ENCODE measurements around the gene SWAP70.

SWAP70 gene

DNA sequence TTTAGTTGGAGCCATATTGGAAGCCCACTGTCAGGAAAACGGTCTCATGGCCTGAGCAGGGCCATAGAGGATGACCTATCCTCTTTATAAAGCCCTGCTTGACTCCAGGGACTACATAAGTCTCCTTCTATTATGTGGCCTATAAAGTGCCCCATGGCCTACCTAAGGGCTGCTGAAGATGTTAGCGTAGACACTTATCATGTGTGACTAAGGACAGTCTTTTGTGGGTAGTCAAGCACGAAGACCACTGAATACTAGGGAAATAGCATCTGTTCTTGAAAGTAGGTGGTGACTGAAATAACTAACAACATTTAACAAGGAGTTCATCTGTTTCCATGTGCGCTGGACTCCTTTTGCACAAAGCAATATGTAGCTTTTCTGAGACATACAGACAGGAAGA lies 117.1 kb downstream of the SWAP70 start:
- no peak for DNase-seq

DNA sequence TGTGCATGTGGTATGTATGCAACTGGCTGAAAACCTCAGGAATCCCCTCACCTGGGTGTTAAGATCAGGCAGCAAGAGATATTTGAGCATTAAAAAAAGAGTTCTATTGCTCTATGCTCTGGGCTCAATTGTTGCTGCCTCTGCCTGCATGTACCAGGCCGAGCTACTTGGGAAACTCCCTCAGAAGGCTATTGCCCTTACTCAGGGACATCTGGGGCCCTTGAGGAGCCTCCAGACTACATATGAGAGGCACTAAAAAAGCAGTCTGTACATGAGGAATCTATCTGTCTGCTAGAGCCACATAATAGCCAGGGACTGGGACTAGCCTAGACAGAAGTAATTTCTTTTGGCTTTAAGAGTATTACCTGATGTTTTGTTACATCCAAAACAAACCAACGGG lies 120.1 kb downstream of the SWAP70 start:
- DNase-seq: no peak

DNA sequence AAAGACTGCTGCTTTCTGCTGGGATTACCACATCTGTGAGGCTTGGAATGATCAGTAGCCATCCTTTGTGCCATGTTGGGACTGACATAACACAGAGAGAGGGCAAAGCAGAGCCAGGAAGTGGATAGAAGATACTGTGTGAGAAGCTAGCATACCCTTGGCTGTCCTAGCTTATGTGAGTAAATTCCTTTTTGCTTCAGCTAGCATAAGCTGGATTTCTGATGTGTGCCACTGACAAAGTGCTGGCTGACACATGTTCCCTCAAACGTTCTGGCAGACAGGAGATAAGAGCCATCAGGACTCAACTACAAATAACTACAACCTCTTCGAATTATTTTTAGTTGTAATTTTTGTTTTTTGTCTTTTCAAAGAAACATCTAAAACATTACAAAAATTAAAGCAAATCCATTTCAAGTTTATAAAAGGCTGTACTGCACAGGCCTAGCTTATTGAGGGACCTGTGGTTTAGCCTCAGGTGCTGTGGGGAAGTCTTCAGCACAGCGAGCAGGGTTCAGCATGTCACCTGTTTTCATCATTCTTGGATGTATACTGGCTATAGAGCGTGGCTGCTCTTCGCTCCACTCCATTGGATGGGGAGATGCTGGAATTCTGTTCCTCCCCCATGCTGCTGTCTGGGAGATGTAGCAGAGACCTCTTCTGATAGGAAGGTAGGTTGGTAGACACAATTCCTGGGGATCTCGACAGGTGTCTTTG lies 120.9 kb downstream of the SWAP70 start:
- DNase-seq: no peak

DNA sequence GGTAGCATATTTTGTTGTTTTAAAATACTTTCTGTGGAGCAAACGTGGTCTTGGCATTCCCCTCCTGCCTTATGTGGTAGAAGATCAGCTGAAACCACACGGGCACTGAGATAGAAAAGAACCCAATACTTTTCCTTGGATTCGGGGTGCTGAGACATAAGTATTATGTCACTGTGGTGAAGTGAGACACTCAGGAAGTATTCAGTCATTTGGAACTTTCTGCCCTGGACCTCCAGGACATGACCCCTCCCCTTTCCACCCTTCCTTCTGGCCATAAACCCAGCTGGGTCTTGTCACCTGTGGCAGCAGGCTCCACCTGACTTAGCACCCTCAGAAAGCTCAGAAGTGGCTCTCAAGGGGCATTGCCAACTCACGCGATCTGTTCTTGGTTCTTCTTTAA lies 123.4 kb downstream of the SWAP70 start:
- no peak for DNase-seq

DNA sequence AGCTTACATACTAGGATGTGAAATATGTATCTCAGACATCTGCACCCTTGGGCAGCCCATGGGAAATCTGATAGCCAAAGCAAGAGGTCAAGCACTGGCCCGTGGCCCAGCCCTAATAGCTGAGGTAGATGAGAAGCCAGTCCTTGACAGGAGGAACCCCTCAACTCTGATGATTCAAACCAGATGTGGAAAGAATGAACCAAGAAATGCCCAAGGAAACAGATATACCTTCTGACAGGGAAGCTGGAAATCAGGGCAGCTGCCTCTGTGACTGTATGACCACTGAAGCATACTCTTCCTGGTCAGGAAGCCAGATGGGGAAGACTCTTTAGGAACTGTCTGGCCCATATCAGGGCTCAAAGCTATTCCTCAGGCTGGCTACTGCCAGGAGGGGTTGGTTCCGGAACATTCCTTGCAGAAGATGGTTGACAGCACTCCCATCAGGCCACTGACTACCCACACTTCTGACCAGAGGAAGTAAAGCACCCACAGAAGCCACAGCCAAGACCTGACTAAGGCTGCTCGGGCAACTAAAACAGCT lies 124.2 kb downstream of the SWAP70 start:
- DNase-seq: no peak

DNA sequence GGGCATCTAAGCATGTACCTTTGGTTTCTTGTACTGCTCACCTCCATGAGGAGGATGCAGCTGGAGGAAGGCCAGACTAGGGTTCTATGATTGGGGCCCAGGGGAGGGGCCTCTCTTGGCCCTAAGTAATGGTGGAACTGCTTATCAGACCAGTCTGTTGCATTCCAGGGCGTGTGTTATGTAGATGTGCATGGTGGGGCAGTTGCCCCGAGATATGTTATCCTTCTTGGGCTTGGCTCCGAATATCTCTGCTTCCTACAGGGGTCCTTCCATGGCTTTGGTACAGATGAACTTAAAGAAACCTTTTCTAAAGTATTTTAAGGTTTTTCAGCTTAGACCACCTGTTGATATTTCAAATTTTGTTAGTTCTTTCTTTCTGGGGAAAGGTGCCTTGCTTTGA lies 126.0 kb downstream of the SWAP70 start:
- no peak for DNase-seq

DNA sequence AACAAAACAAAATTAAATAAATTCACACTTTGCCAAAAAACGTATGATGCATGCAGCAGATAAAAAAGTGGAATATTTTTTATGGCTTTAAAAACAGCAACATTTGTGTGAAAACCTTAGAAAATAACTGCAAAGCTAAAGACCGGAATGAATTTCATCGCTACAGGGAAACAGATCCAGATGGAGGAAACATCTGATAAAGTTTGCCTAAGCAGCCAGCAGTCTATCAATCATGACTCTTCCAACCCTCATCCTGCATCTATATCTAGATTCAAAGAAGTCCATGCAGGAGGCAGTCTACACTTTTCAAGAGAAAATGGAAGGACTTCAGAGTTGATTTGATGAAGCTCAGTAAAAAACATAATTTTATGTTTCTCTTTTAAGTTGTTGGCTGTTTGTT lies 126.8 kb downstream of the SWAP70 start:
- DNase-seq: no peak

DNA sequence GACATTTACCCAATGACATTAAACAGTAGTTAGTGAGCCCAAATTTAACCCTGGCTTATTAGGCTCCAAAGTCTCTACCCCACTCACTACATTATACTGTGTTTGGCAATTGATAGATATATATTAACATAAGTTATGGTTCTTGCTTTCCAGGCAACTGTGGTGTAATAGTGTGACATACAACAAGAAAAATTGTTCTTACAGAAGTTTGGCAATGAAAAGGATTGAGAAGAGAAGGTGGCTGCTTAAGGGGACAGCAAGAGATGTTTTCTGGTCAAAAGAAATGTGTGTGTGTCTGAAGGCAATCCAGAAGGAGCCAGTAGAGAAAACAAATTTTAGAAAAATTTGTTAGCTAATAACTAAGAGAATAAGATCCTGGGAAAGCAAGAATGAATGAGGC lies 132.4 kb downstream of the SWAP70 start:
- no peak for DNase-seq

DNA sequence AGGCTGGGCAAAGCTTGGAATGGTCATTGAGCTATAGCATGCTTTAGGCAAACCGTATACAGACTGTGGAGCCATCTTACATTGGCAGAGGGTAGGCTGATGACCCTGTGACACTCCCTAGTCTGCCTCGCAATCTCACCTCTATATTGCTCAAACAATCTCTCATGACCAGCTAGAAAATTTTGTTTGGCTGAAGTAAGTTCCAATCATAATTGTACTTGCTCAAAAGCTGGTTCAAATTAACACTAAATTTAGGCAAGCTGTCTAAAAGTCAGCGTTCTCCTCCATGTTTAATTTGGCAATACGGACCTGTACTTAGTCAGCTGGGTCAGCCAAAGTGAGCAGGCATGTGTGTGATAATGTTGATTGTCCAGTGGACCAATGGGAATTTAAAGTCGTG lies 133.0 kb downstream of the SWAP70 start:
- no peak for DNase-seq

DNA sequence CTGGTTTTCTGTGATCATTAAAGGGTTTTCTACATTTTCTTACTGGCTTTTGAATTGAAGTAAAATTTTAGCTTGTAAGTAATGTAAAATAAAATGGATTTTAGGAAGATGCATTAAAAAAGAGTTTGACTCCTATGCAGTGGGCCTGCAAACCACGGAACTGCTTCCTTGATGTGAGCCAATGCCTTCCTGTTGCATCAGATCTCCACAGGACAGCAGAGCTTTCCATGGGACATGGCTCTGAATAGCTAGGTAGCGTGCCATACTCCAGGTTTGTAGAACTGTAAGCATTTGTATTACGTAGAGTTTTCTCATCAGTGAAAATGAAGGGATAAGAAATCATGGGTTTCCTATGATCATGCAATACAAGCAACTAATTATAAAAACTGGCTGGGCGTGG lies 133.4 kb downstream of the SWAP70 start:
- DNase-seq: no peak

DNA sequence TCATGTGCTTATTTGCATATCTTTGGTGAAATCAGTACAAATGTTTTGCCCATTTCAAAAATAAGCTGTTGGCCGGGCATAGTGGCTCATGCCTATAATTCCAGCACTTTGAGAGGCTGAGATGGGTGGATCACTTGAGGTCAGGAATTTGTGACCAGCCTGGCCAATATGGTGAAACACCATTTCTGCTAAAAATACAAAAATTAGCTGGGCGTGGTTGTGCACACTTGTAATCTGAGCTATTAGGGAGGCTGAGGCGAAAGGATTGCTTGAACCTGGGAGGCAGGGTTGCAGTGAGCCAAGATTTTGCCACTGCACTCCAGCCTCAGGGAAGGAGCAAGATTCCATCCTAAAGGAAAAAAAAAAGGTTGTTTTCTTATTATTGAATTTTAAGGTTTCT lies 136.0 kb downstream of the SWAP70 start:
- no peak for DNase-seq

DNA sequence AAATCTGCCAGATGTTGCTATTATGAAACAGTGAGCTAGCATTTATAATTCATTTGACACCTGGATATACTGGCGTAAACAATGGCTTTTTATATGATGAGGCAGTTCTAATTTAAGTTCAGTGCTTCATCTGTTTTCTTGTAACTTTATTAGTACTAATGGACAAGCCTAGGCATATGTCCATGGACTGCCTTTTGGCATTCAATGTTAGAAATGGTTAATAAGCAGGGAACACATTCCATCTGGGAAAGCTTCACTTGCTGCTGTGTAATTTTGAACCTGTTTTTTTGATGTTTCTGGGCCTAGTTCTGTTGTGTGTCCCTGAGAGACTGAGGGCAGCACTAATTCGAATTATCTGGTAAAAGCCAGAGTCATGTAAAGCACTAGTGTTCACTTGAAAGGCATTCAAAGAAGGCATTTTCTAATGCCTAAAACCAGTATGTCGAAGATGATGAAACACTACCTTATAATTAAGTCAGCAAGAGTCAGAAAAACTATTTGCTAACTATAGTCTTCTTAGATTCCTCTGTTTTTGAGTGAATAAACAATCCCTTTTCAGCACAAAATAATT lies 138.5 kb downstream of the SWAP70 start:
- no peak for DNase-seq

All from SHP77 (cell line).